ENCODE measurements around the gene NFE2L3. TPM values are rescaled to one million over a fixed set of nuclear protein-coding genes. Genes with fewer than 3 reads are reported as not detected.

The NFE2L3 gene
- total and polyA plus RNA-seq, 2 of the 8 experiments (the other 6 are each of a cell fraction or from before 2014, with no cell fraction given): 64.9 to 76.5 TPM

GRCh38 chr7:26117970-26118369 lies 34.0 kb upstream of the NFE2L3 start (continued):
- TF ChIP-seq CHD7 (IDR thresholded peaks at IDR 0.05; ENCODE audit: insufficient replicate concordance, low read length) (no peak), BRCA1 (IDR thresholded peaks at IDR 0.05; ENCODE audit: low read depth, low read length) (no peak), BCL11A (IDR thresholded peaks at IDR 0.05; ENCODE audit: low read depth in 2 of 2, low read length in 2 of 2) (no peak), POLR2A (IDR thresholded peaks at IDR 0.05; ENCODE audit: control extremely low read depth in 1 of 2, low read depth in 2 of 2, low read length in 2 of 2) (no peak), CEBPB (IDR thresholded peaks at IDR 0.05; ENCODE audit: low read depth, low read length) (no peak), RXRA (IDR thresholded peaks at IDR 0.05; ENCODE audit: insufficient read depth, low read depth, low read length) (no peak), GABPA (IDR thresholded peaks at IDR 0.05; ENCODE audit: borderline replicate concordance, insufficient read depth, low read length) (no peak), EGR1 (IDR thresholded peaks at IDR 0.05; ENCODE audit: borderline replicate concordance, low read depth, low read length) (no peak), CREB1 (IDR thresholded peaks at IDR 0.05) (no peak)
